Stimulated activated CD4-positive, alpha-beta T cell treated with anti-CD3 and anti-CD28 coated beads, Interleukin-15, amount 100 ng/mL, for 24 hours (primary cell): ENCODE data around the gene RNF213.

Experiments
- DNase-seq: peaks from one replicate; pipeline ENCODE4 v3.0.0-alpha.2; 2020

RNF213 gene

DNA sequence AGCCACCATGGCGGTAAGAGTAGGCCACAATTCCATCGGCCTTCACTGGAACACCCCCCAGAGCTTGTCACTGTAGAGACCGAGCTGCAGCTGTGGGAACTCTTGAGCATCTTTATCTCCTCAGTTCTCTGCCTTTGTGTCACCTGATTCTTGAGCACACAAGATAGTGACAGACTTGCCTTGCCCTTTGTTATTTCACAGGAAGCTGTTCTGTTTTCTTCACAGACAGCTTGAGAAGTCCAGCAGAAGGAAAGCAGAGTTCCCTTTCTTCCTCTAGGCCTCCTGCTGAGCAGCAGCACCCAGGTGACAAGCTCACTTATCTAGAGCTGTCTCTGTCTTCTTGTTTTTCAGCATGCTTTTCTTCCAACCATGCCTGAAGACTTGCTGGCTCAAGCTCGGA is 115.9 kb downstream of the RNF213 start:
- no peak for DNase-seq

DNA sequence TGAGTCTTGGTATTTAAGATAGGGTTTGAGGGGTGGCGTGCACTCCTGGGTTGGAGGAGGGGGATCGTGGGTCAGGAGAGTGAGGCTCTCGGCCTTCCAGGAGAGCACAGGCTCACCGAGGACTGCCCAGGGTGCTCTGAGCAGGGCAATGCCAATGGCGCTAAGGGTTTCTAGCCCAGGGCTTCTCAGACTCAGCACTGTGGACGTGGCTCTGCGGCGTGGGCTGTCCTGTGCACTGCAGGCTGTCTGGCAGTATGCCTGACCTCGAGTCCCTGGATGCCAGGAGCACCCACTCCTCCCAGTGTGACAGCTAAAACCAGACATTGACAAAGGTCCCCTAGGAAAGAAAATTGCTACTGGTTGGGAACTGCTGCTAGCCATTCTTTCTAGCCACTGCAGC is 117.1 kb downstream of the RNF213 start:
- DNase-seq, result no peak

DNA sequence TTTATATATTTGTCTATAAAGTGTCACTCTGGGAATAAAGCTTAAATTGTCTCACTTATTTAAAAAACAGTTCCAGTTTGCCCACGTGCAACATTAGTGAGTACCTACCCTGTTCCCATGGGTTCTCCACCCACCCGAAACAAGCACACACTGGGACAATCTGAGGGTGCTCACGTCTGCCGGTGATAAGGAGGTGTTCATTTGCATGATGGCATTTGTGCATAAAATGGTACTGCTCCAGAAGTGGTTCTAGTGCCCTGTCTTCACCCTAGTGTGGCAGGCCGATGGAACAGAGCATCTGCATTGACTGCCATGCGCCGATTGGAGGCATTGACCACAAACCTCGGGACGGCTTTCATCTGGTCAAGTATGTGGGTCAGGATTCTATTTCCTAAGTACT is 118.7 kb downstream of the RNF213 start:
- DNase-seq, result no peak

DNA sequence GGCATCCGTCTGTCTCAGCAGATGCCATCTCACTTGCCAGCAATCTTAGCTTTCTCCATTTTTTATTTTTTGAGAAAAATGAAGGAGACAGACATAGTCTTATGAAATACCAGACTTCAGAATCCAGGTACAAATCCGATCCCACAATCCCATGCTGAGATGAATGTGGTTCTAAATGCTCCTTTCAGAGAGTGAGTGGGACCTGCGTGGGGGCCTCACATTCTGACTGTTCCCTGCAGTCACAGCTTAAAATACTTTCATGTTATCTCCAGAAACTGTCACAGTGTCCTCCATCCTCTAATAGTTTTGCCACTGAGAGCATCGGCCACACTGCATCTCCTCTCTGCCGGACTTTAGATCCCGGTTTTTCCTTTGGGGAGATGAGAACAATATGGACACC is 119.4 kb downstream of the RNF213 start:
- DNase-seq, result no peak

DNA sequence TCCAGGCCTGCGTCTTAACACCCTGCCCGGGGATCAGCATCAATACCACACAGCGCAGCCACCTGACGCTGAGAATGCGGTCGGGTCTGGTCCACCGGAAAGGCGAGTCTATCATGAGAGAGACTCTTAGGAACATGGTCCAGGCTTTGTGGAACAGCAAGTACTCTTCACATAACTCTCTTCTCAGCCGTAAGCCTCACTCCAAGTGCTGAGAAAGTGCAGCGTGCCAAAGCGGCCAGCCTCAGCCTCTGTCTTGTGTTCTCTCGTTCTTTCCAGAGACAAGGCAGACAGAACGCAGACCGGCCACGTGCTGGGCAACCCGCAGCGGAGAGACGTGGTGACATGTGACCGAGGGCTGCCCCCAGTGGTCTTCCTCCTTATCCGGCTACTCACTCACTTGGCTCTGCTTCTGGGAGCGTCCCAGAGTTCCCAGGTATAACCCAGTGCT is 119.9 kb downstream of the RNF213 start:
- DNase-seq, result no peak

DNA sequence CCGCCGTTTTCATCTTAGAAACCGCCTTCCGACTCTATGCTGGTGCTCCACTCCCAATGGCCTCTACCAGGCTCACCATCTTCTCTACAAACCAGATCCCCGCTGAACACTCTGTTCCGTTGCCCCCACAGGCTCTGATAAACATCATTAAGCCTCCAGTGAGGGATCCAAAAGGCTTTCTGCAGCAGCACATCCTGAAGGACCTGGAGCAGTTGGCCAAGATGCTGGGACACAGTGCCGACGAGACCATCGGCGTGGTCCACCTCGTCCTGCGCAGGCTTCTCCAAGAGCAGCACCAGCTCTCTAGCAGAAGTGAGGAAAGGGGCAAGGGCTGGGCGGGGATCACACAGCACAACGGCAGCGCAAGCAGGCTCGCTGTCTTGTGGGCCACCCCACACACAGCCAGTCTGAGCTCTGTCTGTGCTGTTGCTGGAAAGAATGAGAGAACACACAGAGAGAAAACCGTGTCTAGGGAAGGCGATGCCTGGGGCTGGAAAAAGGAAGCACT is 120.8 kb downstream of the RNF213 start:
- no peak for DNase-seq

DNA sequence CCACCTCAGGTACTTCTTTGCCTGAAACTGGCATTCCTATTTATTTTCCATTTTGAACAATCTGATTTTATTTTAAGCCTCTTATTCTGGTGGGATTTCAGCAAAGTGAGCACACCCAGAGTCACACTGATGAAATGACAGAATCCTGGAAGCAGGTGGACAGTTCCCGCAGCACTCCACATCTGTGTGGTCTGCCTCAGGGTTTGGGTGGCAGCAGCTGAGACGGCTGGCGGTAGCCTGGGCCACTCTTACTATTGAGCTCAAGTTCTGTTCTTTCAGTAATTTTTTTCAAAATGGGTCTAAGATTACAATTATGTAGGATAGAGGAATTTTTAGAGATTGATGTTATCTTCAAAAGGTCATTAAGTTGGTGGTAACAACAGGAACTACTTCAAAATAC is 121.8 kb downstream of the RNF213 start:
- DNase-seq, result no peak

DNA sequence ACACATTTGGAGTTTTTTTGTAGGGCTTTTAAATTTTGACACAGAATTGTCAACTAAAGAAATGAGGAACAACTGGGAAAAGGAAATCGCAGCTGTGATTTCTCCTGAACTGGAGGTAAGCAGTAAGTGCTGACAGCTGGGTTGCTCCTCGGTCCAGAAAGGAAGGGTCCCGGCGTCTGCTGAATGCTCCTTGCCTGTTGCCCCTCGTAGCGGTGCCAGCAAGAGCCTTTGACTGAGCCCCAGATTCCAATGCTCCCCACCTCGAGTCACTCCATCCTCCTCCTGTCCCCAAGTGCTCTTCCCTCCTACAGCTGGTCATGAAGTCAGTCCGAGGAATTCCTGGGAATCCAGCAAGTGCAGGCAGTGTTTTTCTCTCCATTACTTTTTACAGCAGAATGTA is 122.3 kb downstream of the RNF213 start:
- DNase-seq, result no peak

DNA sequence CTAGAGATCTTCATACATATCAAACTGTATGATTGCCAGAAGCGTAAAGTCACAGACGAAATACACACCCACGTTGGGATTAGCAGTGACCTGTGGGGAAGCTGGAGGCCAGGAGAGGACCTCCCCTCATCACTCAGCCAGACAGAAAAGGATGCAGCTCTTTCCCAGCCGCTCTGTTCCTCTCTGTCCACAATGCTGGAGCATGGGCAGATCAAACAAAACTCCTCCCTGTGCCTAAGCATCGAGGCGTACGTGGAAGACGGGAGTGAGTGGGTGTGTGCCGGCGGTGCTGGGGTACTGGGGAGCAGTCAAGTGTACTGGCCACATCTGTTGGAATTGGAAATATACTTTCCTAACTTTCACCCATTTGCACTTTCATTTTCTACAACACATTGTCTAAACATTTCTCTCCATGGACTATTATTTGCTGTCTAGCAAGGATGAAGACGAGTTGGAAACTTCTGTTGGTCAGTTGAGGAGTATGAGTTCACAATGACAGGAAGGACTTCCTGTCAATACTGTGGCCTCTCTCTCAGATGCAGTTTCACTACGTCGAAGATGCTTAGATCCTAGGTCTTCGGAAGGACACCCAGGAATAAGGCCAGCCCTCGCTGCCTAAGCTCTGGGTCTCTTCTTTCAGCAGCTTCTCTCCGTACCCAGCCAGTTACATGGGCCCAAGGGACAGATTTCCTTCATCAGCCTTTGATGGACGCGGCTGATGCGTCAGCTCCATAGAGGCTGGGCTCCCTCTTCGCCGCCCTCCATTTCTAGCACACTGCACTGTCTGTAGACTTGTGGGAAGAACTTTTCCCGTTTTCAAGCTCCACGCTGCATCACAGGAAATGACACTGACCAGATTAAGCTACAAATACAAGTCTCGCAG is 123.7 kb downstream of the RNF213 start:
- DNase-seq, result no peak

DNA sequence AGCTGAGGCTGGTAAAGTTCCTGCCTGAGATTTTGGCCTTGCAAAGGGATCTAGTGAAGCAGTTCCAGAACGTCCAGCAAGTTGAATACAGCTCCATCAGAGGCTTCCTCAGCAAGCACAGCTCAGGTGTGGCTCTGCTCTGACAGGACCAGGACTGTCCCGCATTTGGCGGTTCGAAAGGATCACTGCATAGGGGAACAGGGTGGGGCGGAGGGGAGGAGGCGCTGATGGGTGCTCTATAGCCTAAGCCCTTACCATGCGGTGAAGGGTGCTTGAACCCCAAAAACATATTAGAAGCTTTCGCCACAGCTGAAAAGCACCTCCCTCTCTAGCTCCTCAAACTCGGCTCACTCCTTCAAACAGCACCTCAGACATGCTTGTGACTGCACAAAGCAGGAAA is 124.4 kb downstream of the RNF213 start:
- DNase-seq, result no peak

DNA sequence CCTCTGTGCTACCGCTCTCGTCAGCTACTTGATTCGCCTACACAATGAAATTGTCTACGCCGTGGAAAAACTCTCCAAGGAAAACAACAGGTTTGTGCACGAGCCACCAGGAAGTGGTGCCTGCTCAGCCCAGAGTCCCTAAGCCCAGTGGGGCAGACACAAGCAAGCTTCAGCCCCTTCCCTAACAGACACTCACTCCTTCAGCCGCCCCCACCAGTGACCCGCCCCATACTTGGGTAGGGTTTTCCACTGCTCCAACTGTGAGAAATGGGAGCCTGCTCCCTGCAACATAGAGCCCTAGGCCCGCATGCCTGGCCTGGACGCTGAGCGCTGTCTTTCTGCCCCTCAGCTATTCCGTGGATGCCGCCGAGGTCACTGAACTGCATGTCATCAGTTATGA is 125.7 kb downstream of the RNF213 start:
- DNase-seq, result no peak

DNA sequence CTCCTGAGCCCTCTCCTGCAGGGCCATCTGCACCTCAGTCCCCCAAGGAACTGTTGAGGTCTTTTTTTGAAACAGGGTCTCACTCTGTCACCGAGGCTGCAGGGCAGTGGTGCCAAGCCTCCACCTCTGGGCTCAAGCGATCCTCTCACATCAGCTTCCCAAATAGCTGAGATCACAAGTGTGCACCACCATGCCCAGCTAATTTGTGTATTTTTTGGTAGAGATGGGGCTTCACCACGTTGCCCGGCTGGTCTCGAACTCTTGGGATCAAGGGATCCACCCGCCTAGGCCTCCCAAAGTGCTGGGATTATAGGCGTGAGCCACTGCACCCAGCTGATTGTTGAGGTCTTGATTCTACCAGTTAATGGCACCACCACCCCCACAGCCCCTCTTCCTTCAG is 126.4 kb downstream of the RNF213 start:
- DNase-seq, result no peak

DNA sequence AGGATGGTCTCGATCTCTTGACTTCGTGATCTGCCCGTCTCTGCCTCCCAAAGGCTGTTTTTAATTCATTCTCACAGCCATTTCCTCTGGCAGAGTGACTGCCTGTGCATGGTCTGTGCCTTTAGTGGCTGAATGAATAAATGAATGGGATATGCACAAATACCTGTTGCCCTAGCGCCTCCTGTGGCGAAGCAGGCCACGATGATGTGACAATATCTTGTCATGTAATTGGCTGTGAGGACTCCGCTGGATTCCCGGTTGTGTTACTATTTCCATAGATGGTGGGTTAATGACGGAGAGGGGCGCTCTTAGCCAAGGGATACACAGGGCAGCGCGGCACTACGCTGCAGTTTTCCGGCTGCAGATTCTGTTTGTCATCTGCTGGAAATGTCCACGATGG is 127.5 kb downstream of the RNF213 start:
- no peak for DNase-seq

DNA sequence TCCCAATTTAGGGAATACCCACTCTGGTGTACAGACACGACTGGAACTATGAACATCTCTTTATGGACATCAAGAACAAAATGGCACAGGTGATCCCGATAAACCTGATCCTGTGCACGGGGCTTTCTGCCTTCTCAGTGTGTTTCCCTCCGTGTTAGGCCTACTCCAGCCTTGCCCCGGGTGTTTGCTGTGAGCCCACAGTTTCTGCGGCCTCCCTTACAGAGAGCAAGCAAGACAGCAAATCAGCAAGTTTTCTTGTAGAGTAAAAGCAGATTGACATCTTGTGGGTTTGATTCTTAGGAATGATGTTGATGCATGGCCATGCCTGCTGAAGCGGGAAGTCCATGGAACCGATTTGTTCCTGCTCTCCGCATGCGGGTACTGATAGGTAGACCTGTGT is 127.9 kb downstream of the RNF213 start:
- DNase-seq, result no peak

DNA sequence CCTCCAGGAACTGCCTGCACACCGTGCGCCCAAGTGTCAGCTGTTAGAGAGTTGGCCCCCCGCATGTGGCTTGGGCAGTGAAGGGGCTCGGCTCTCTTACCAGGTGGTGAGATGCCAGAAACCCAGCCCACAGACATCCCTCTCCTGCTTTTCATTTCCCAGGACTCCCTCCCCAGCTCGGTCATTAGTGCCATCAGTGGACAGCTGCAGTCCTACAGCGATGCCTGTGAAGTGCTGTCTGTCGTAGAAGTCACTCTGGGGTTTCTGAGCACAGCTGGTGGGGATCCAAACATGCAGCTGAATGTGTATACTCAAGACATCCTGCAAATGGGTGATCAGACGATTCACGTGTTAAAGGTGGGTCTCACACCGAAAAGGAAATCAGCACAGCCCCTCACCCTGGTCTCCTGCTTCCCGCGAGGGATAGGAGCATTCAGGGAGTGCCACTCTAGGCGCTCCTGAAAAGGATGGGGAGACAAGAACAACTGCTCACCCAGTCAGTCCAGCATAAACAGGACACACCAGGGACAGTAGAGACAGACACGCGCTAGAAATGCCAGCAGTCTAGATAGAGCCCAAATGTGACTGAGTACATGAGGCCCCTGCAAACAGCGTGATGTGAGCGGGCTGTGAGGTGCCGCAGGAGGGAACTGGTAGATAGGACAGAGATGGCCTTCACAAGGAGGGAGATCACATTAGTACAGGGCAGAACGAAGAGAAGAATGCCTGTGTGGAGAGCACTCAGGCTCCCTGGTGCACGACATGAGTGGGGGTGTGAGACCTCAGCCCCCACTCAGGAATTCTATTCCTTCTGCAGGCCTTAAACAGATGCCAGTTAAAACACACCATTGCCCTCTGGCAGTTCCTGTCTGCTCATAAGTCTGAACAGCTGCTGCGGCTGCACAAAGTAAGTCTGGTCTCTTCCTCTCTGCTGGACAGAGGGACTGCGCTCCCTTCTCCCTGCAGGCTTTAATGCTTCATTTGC is 128.7 kb downstream of the RNF213 start:
- DNase-seq, result no peak

DNA sequence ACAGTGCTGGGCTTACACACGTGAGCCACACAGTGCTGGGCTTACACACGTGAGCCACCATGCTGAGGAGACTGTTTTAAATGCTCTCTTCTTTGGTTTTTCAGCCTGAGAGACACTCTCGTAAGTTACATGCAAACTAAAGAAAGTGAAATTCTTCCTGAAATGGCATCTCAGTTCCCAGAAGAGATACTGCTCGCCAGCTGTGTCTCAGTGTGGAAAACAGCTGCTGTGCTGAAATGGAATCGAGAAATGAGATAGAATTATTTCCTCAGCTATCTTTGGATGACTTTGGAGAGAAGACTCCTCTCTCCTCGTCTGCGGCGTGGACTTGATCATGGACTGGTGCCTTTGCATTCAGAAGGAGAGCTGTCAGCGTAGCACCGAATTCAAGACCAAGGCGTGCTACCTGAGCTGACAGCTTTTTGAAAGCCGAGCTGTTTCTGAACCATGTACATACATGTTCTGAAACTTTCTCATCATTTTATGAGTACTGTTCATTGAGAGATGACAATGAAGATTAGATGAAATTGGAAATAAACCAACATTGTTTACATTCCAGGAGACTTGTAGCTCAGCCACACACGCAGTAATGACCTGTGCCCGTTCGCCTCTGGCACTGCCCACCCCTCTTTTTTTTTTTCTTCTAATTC is 132.7 kb downstream of the RNF213 start:
- DNase-seq, result no peak

DNA sequence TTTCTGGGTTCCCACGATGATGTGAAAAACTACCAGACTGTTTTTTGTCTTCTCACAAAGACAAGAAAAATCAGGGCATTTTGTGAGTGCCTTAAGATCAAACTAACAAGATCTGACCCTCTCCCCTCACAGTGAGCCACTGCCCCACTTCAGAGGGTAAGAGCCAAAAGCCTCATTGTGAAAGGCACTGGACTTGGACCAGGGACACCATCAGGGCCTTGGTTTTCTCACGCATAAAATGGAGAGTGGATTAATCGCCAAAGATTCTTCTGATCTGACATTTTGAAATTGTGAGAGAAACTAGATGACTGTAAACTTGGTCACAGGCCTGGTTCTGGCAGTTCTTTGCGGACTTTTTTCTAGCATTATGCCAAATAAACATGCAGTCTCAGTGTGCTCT is 133.3 kb downstream of the RNF213 start:
- no peak for DNase-seq

DNA sequence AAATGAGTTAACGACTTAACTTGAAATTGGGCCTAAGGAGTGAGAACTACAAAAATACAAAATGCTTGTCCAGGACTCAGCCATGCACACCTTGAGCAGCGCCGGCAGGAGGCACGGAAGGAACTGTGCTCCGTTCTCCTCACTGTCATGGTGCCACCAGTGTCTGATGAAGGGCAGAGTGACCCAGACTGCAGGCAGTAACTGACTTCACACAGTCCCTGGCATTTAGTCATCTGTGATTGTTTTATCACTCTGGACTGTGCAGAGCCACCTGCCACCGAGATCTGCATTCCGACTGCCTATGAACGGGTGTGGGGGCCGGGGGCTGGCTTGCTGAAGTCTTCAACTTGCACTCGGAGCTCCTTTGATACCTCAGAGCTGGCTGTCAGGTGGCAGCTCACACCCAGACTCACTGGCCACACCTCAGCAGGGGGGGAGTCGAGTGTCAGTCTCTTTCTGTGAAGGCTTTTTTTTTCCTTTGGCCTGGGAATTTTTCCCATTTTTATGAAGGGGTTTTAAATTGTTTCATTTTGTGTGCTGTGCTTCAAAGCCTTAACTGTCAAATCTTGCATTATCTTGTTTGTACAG is 134.1 kb downstream of the RNF213 start:
- no peak for DNase-seq

DNA sequence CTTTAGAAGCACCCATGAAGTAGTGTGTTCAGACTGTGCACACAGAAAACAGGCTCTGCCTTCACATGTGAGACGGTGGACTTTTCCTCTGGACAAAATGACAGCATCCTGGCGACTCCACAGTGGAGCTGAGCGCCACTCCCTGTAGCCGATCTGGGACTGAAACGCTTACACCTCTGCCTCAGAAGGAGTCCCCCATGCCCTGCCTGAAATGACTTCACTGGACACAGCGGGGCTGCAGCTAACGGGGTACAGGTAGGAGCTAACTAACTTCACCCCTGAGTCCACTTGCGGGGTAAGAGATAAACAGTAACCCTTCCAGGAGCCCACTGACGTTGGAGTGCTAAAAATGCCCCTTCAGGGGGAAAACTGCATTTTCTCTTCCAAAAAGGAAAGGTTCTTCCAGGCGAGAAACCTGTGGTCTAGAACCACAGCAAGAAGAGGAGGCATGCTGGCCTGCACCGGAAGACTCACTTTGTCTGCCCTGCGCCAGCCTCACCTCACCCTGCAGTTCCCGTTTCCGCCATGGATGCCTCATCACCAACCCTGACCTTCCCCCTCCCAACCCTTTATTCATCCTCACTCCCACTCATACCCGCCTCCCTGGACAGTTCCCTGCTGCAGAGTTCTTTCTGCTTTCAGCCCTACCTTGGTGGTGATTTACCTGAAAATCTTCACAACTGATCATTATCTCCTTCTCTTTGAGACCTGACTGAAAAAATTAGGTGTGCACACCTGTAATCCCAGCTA is 134.9 kb downstream of the RNF213 start:
- DNase-seq, result no peak

DNA sequence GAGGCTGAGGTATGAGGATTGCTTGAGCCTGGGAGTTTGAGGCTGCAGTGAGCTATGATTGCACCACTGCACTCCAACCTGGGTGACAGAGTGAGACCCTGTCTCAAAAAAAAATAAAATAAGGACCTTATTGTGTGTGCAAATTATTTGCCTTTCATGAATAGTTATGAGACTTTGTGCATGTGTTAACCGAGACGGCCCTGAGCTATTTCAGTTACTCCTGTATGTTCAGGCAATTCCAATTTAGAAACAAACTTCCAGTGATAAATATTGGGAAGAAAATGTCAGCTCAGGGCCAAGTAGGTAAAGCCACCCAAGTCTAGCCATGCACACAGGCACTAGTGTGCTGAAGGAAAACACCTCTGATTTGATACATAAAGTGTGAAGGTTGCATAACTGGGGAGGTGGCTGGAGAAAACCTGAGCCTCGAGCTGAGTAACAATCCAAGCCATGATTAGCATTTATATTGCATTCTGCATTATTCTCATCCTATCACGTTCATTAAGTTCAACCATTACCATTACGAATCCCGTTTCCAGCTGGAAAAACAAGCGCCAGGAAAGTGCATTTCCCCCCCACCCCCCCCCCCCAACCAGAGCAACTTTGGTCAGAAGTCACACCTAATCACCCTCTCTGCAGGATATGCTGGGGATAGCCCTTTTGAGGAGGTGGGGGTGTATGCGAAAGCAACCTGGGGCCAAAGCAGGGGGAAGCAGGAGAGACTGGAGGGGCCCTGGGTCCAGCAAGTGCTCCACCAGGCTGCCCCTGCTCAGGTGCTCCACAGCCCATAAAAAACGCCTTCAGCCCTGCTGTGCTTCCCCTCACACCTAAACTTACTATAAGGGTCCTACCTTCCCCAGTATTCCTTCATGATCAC is 135.7 kb downstream of the RNF213 start:
- no peak for DNase-seq

DNA sequence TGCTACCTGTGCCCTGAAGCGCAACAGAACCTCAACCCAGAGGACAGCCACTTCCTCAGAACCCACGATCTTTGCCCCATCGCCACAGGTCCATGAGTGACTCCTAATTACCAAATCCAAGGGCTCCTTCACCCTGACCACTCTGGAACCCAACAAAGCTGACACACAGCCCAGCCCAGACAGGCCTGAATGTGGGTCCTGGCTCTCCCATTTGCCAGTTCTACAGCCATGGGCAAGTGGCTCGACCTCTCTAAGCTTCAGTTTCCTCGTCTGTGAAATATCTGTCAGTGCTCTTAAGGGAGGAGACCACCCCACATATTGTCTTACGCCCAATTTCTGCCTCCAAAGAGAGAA is 136.4 kb downstream of the RNF213 start:
- no peak for DNase-seq
